ENCODE results near the gene KLHL7. TPM values are rescaled to one million over a fixed set of nuclear protein-coding genes. Genes with fewer than 3 reads are reported as not detected.

The KLHL7 gene
- total and polyA plus RNA-seq, 2 experiments from 2014 or later = 33.9 to 34.9 TPM

DNA sequence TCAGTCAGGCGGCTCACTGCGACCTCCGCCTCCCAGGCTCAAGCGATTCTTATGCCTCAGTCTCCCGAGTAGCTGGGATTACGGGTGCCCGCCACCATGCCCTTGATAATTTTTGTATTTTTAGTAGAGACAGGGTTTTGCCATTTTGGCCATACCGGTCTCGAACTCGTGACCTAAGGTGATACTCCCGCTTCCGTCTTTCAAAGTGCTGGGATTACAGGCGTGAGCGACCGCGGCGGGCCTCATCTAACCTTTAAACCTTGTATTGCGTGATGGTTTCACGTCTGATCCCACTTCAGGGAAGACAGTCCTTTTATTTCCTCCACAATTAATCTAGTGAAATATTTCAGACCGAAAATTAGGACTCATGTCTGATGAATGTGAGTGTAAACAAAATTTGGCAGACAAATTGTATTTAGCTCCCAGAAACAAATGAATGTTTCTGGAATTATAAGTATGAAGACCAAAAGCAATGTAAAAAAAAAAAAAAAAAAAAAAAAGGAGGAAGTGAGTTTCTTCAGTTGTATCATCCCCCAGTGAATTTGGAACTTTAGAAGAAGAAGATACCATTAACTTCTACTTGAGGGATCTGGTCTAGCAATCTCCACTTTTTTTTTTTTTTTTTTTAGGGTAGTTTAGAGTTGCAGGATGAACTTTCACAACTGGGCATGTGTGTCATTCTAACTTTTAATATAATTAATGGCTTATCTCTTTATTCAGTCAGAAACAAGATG lies 77.9 kb downstream of the KLHL7 start:
- H3K4me1 ChIP-seq (ENCODE audit: insufficient read depth) = peaks cover 32% of the 10 kb centered on the region
- H3K9ac ChIP-seq = peak overlapping the region; percentile 93
- H3K4me3 ChIP-seq = peak overlapping the region; percentile 89
- H3K79me2 ChIP-seq (ENCODE audit: insufficient read depth) = peaks cover 59% of the 10 kb centered on the region
- DNase-seq = peak; percentile 11
- H2AFZ ChIP-seq = no peak overlapping the region
- H3K36me3 ChIP-seq (ENCODE audit: low read depth) = peaks cover 29% of the 10 kb centered on the region
- no peaks in the 10 kb centered on the region for H3K9me3 ChIP-seq (ENCODE audit: low read depth)
- in situ Hi-C loops (cut with MboI) = no loop called here
- H3K9me2 ChIP-seq (ENCODE audit: insufficient read depth) = no peaks in the 10 kb centered on the region
- peak overlapping the region; percentile 73 for H3K4me2 ChIP-seq (ENCODE audit: unreplicated experiment)
- 87% methylated on average over 20 of the region's 20 CpGs for WGBS, 2 experiments (ENCODE audit: low coverage in 1 of 2, low lambda C conversion rate in 2 of 2, missing lambda C conversion rate in 2 of 2)
- no peaks in the 10 kb centered on the region for H4K20me1 ChIP-seq (ENCODE audit: insufficient read depth)
- TF ChIP-seq EZH2 (IDR thresholded peaks at IDR 0.05; ENCODE audit: insufficient read depth, poor library complexity, severe bottlenecking) (no peak), EZH2phosphoT487 (IDR thresholded peaks at IDR 0.05; ENCODE audit: insufficient read depth, low read depth) (no peak)
- H3K27ac ChIP-seq = no peak overlapping the region
- H3K27me3 ChIP-seq (replicated peaks; ENCODE audit: insufficient read depth) = no peaks in the 10 kb centered on the region
- H3F3A ChIP-seq (ENCODE audit: insufficient read depth) = peaks cover 31% of the 10 kb centered on the region

DNA sequence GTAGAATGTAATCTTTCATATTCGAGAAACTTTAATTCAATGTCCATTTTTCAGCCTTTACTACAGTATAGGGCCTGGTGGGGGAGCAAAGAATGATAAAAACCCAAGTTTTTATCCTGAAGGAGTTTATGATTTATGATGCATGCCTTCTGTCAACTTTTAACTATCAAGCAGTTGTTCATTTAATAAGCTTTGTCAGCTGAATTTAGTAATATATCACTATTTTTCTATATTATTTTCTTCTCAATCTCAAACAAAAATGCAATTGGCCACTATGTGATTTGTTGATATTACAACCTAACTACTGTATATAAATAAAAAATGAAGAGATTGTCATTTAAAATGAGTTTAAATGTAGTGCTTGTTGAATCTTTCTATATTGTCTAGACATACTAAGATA lies 78.7 kb downstream of the KLHL7 start:
- H3F3A ChIP-seq (ENCODE audit: insufficient read depth) = peaks cover 31% of the 10 kb centered on the region
- TF ChIP-seq EZH2 (IDR thresholded peaks at IDR 0.05; ENCODE audit: insufficient read depth, poor library complexity, severe bottlenecking) = no peak
- TF ChIP-seq EZH2phosphoT487 (IDR thresholded peaks at IDR 0.05; ENCODE audit: insufficient read depth, low read depth) = no peak
- no peak for DNase-seq
- no peak overlapping the region for H2AFZ ChIP-seq
- peaks cover 32% of the 10 kb centered on the region for H3K4me1 ChIP-seq (ENCODE audit: insufficient read depth)
- H3K4me2 ChIP-seq (ENCODE audit: unreplicated experiment) = peak overlapping the region; percentile 73
- H3K36me3 ChIP-seq (ENCODE audit: low read depth) = peaks cover 37% of the 10 kb centered on the region
- H3K4me3 ChIP-seq = peak overlapping the region; percentile 89
- no peak overlapping the region for H3K27ac ChIP-seq
- no peaks in the 10 kb centered on the region for H3K9me2 ChIP-seq (ENCODE audit: insufficient read depth)
- in situ Hi-C loops (cut with MboI) = no loop called here
- no peaks in the 10 kb centered on the region for H3K27me3 ChIP-seq (replicated peaks; ENCODE audit: insufficient read depth)
- H3K79me2 ChIP-seq (ENCODE audit: insufficient read depth) = peaks cover 67% of the 10 kb centered on the region
- H4K20me1 ChIP-seq (ENCODE audit: insufficient read depth) = no peaks in the 10 kb centered on the region
- H3K9ac ChIP-seq = peak overlapping the region; percentile 15; the same call in 1 of the 2 replicates
- no peaks in the 10 kb centered on the region for H3K9me3 ChIP-seq (ENCODE audit: low read depth)
- 0 to 9% methylated on average over 1 of the region's 1 CpG for WGBS, 2 experiments (ENCODE audit: low coverage in 1 of 2, low lambda C conversion rate in 2 of 2, missing lambda C conversion rate in 2 of 2)

DNA sequence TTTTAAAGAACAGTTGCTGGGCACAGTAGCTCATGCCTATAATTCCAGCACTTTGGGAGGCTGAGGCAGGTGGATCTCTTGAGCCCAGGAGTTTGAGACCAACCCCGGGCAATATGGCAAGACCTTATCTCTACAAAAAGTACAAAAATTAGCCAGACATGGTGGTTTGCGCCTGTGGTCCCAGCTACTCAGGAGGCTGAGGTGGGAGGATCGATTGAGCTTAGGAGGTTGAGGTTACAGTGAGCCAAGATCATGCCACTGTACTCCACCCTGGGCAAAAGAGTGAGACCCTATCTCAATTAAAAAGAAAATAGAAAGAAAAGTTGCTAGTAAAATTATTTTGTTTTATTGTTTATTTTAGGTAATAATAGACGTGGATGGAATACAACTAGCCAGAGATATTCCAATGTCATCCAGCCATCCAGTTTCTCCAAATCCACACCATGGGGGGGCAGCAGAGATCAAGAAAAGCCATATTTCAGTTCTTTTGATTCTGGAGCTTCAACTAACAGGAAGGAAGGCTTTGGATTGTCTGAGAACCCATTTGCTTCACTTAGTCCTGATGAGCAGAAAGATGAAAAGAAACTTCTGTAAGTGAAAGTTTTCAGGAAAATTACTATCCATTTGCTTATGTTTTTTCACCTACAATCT lies 79.2 kb downstream of the KLHL7 start:
- H3K4me2 ChIP-seq (ENCODE audit: unreplicated experiment) = no peak overlapping the region
- no peak overlapping the region for H2AFZ ChIP-seq

DNA sequence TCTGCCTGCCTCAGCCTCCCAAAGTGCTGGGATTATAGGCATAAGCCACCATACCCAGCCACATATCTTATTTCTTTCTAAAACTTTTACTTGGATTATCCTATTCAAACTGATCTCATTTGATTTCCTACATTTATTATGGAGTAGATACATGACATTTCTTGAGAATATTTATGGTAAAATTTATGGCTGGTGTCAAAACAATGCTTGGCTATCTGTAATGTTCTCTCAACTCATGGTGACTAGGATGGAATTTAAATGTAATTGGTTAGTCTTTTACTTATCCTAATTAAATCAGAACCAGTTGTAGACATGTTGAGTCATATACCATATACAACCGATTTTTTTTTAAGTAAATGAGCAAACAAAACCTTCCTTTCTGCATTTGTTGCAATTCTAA lies 80.4 kb downstream of the KLHL7 start:
- peaks cover 19% of the 10 kb centered on the region for H3F3A ChIP-seq (ENCODE audit: insufficient read depth)
- WGBS, 2 experiments (ENCODE audit: low coverage in 1 of 2, low lambda C conversion rate in 2 of 2, missing lambda C conversion rate in 2 of 2) = 3 to 4% methylated on average over 1 of the region's 1 CpG
- H3K9me3 ChIP-seq (ENCODE audit: low read depth) = no peaks in the 10 kb centered on the region
- H2AFZ ChIP-seq = no peak overlapping the region
- H3K4me1 ChIP-seq (ENCODE audit: insufficient read depth) = peaks cover 32% of the 10 kb centered on the region
- H3K4me3 ChIP-seq = no peak overlapping the region
- H4K20me1 ChIP-seq (ENCODE audit: insufficient read depth) = no peaks in the 10 kb centered on the region
- peaks cover 69% of the 10 kb centered on the region for H3K79me2 ChIP-seq (ENCODE audit: insufficient read depth)
- H3K9ac ChIP-seq = no peak overlapping the region
- no peak overlapping the region for H3K27ac ChIP-seq
- DNase-seq = no peak
- in situ Hi-C loops (cut with MboI) = no loop called here
- peaks cover 44% of the 10 kb centered on the region for H3K36me3 ChIP-seq (ENCODE audit: low read depth)
- H3K9me2 ChIP-seq (ENCODE audit: insufficient read depth) = no peaks in the 10 kb centered on the region
- H3K27me3 ChIP-seq (replicated peaks; ENCODE audit: insufficient read depth) = no peaks in the 10 kb centered on the region
- TF ChIP-seq EZH2 (IDR thresholded peaks at IDR 0.05; ENCODE audit: insufficient read depth, poor library complexity, severe bottlenecking) (no peak), EZH2phosphoT487 (IDR thresholded peaks at IDR 0.05; ENCODE audit: insufficient read depth, low read depth) (no peak)
- H3K4me2 ChIP-seq (ENCODE audit: unreplicated experiment) = no peak overlapping the region

More for the DNA sequence above, 79.2 kb downstream of the KLHL7 start:
- H3K4me1 ChIP-seq (ENCODE audit: insufficient read depth) = peaks cover 32% of the 10 kb centered on the region
- H4K20me1 ChIP-seq (ENCODE audit: insufficient read depth) = no peaks in the 10 kb centered on the region
- H3K9me3 ChIP-seq (ENCODE audit: low read depth) = no peaks in the 10 kb centered on the region
- H3K27ac ChIP-seq = no peak overlapping the region
- H3K9me2 ChIP-seq (ENCODE audit: insufficient read depth) = no peaks in the 10 kb centered on the region
- TF ChIP-seq EZH2 (IDR thresholded peaks at IDR 0.05; ENCODE audit: insufficient read depth, poor library complexity, severe bottlenecking) (no peak), EZH2phosphoT487 (IDR thresholded peaks at IDR 0.05; ENCODE audit: insufficient read depth, low read depth) (no peak)
- peak; percentile 77 for DNase-seq
- peaks cover 31% of the 10 kb centered on the region for H3F3A ChIP-seq (ENCODE audit: insufficient read depth)
- no peak overlapping the region; the same call in 1 of the 2 replicates for H3K9ac ChIP-seq
- H3K4me3 ChIP-seq = no peak overlapping the region
- peaks cover 39% of the 10 kb centered on the region for H3K36me3 ChIP-seq (ENCODE audit: low read depth)
- in situ Hi-C loops (cut with MboI) = no loop called here
- peaks cover 69% of the 10 kb centered on the region for H3K79me2 ChIP-seq (ENCODE audit: insufficient read depth)
- H3K27me3 ChIP-seq (replicated peaks; ENCODE audit: insufficient read depth) = no peaks in the 10 kb centered on the region
- 67 to 71% methylated on average over 4 of the region's 4 CpGs for WGBS, 2 experiments (ENCODE audit: low coverage in 1 of 2, low lambda C conversion rate in 2 of 2, missing lambda C conversion rate in 2 of 2)
